IMR-90 (cell line): ENCODE measurements around the gene VCPKMT. TPM values are rescaled to one million over a fixed set of nuclear protein-coding genes. Genes with fewer than 3 reads are reported as not detected.
A peak's percentile ranks its signal among the peaks of the same experiment; 100 is the strongest.

Experiments
- ATAC-seq: fragments of 200-7000 bp; cut with Tn5 transposase; 2 replicates; pipeline ENCODE4 v1.9.1; 2020; ENCODE audit warnings: low read depth, mild to moderate bottlenecking, moderate library complexity
- BruUV-seq: library from RNA; stranded (reverse); fragments of 400-500 nt; replicated peaks from 2 replicates; lab custom pipeline; 2021; lab: Mats Ljungman, UMichigan
- CTCF ChIA-PET: fragments of 300-600 bp; formaldehyde crosslinking; extraction: SDS; loops from one replicate; lab custom pipeline; 2021; ENCODE audit warnings: antibody characterized with exemption; lab: Yijun Ruan, JAX
- POLR2A ChIA-PET: fragments of 300-600 bp; sonication (Branson Sonifier 250); formaldehyde crosslinking; loops from one replicate; lab custom pipeline; 2022; ENCODE audit warnings: antibody characterized with exemption; ENCODE audit not compliant: unreplicated experiment; lab: Charles Lee
- DNase-seq: peaks from one replicate; pipeline ENCODE4 v3.0.0; 2013
- H2AFZ ChIP-seq: replicated peaks from 2 replicates; pipeline ENCODE3; 2013; ENCODE audit warnings: low read length, mild to moderate bottlenecking; ENCODE audit not compliant: poor library complexity
- H2AK5ac ChIP-seq: 2 replicates; pipeline ENCODE4 v1.6.1; 2013; ENCODE audit warnings: low read depth, low read length, inconsistent platforms
- H2AK9ac ChIP-seq: replicated peaks from 2 replicates; pipeline ENCODE3; 2013; ENCODE audit warnings: mild to moderate bottlenecking, low read depth, low read length, moderate library complexity; ENCODE audit not compliant: poor library complexity
- H2BK120ac ChIP-seq: 2 replicates; pipeline ENCODE4 v1.6.1; 2013; ENCODE audit warnings: low read depth, low read length, inconsistent platforms
- H2BK15ac ChIP-seq: 3 replicates; pipeline ENCODE4 v1.6.1; 2013; ENCODE audit warnings: low read depth, low read length, inconsistent platforms
- H2BK20ac ChIP-seq: 2 replicates; pipeline ENCODE4 v1.6.1; 2013; ENCODE audit warnings: low read depth, mild to moderate bottlenecking, inconsistent platforms, low read length, moderate library complexity
- H2BK5ac ChIP-seq: 2 replicates; pipeline ENCODE4 v1.6.1; 2013; ENCODE audit warnings: mild to moderate bottlenecking, low read depth, low read length, inconsistent platforms; ENCODE audit not compliant: poor library complexity, severe bottlenecking
- H3K14ac ChIP-seq: replicated peaks from 2 replicates; pipeline ENCODE4 v1.6.1; 2013; ENCODE audit warnings: low read depth, low read length, inconsistent platforms
- H3K18ac ChIP-seq: 2 replicates; pipeline ENCODE4 v1.6.1; 2013; ENCODE audit warnings: low read depth, low read length, control low read depth
- H3K23ac ChIP-seq: 2 replicates; pipeline ENCODE4 v1.6.1; 2013; ENCODE audit warnings: low read depth, low read length, inconsistent platforms
- H3K27ac ChIP-seq: 2 replicates; pipeline ENCODE4 v1.5.1; 2013; ENCODE audit warnings: mild to moderate bottlenecking, control low read depth, low read length; ENCODE audit not compliant: insufficient read depth
- H3K27me3 ChIP-seq: 2 replicates; pipeline ENCODE4 v1.6.1; 2013; ENCODE audit warnings: low read length; ENCODE audit not compliant: control insufficient read depth, insufficient read depth
- H3K36me3 ChIP-seq: 2 replicates; pipeline ENCODE4 v1.6.1; 2013; ENCODE audit warnings: low read length, mixed read lengths; ENCODE audit not compliant: control insufficient read depth, insufficient read depth
- H3K4ac ChIP-seq: 2 replicates; pipeline ENCODE4 v1.6.1; 2013; ENCODE audit warnings: low read depth, low read length, inconsistent platforms
- H3K4me1 ChIP-seq: 2 replicates; pipeline ENCODE4 v1.6.1; 2013; ENCODE audit warnings: low read length, mixed read lengths; ENCODE audit not compliant: control insufficient read depth, insufficient read depth
- H3K4me2 ChIP-seq: 2 replicates; pipeline ENCODE4 v1.6.1; 2013; ENCODE audit warnings: low read depth, mild to moderate bottlenecking, control low read depth, low read length, moderate library complexity
- H3K4me3 ChIP-seq: 2 replicates; pipeline ENCODE4 v1.5.1; 2013; ENCODE audit warnings: low read depth, mild to moderate bottlenecking, control low read depth, low read length, moderate library complexity; ENCODE audit not compliant: insufficient read depth
- H3K56ac ChIP-seq: 2 replicates; pipeline ENCODE4 v1.6.1; 2013; ENCODE audit warnings: low read length, inconsistent platforms; ENCODE audit not compliant: insufficient read depth; ENCODE audit errors: extremely low read depth
- H3K79me1 ChIP-seq, 2 experiments: 2 replicates each; pipeline ENCODE4 v1.6.1; 2013; ENCODE audit warnings: low read length in 2 of 2, inconsistent platforms in 1 of 2, low read depth in 1 of 2
- H3K9ac ChIP-seq: 2 replicates; pipeline ENCODE4 v1.6.1; 2013; ENCODE audit warnings: low read depth, low read length, control low read depth
- H3K9me1 ChIP-seq: 2 replicates; pipeline ENCODE4 v1.6.1; 2013; ENCODE audit warnings: low read length, inconsistent platforms; ENCODE audit not compliant: insufficient read depth
- H3K9me3 ChIP-seq: 2 replicates; pipeline ENCODE4 v1.6.1; 2013; ENCODE audit warnings: low read length; ENCODE audit not compliant: control insufficient read depth, insufficient read depth
- H4K20me1 ChIP-seq: 2 replicates; pipeline ENCODE4 v1.6.1; 2013; ENCODE audit warnings: low read length, inconsistent platforms; ENCODE audit not compliant: insufficient read depth
- H4K5ac ChIP-seq: 2 replicates; pipeline ENCODE4 v1.6.1; 2013; ENCODE audit warnings: mild to moderate bottlenecking, low read depth, low read length, control low read depth
- H4K8ac ChIP-seq, 2 experiments: 2 replicates each; pipeline ENCODE4 v1.6.1; 2013; ENCODE audit warnings: low read depth in 2 of 2, low read length in 2 of 2, control low read depth in 1 of 2, inconsistent platforms in 1 of 2
- H4K91ac ChIP-seq: 2 replicates; pipeline ENCODE4 v1.6.1; 2013; ENCODE audit warnings: low read depth, low read length, inconsistent platforms; ENCODE audit not compliant: insufficient read depth
- MAFK ChIP-seq: IDR thresholded peaks from 2 replicates; pipeline ENCODE4 v1.6.1; 2012; ENCODE audit warnings: low read depth, low read length, improper control_type of control experiment
- MAZ ChIP-seq: IDR thresholded peaks from 2 replicates; pipeline ENCODE4 v1.6.1; 2012; ENCODE audit warnings: low read depth, mild to moderate bottlenecking, low read length, improper control_type of control experiment, moderate library complexity, borderline replicate concordance
- RFX5 ChIP-seq: IDR thresholded peaks from 2 replicates; pipeline ENCODE4 v1.8.0; 2012; ENCODE audit warnings: low read depth, mild to moderate bottlenecking, low read length, moderate library complexity
- USF2 ChIP-seq: fragments of 150-350 bp; IDR thresholded peaks from 2 replicates; pipeline ENCODE4 v1.6.1; 2017; ENCODE audit warnings: mild to moderate bottlenecking, antibody characterized with exemption, low read length, low read depth
- WGBS, 2 experiments: methylation state at CpG; one replicate each; pipeline versions ENCODE4 v1.1.5 to v1.1.7; 2013; ENCODE audit warnings: missing lambda C conversion rate in 2 of 2; ENCODE audit not compliant: insufficient read length in 1 of 2; ENCODE audit errors: extremely low coverage in 2 of 2; 5-methylcytosine and 5-hydroxymethylcytosine counted together
- dilution Hi-C: fragments of 300-500 bp; cut with HindIII; formaldehyde crosslinking; loops from one replicate; pipeline ENCODE4 v1.14.3; 2018; ENCODE audit warnings: low sequenced_read_pairs; ENCODE audit not compliant: unreplicated experiment
- in situ Hi-C: fragments of 300-500 bp; cut with MboI; formaldehyde crosslinking; loops from 3 replicates; pipeline ENCODE4 v1.14.3; 2019; ENCODE audit warnings: low sequenced_read_pairs, inconsistent platforms, mixed read lengths
- intact Hi-C: fragments of 100-400 bp; cut with micrococcal nuclease; formaldehyde crosslinking; loops from 2 replicates; pipeline ENCODE4 v1.10.0; 2022
- polyA plus RNA-seq, 3 experiments: library from polyadenylated mRNA; depleted of rRNA; stranded (reverse); fragments of >200 nt; gene quantifications; 2 replicates each; pipeline ENCODE4 v1.2.3, GENCODE V29; 2012; ENCODE audit warnings: low replicate concordance in 1 of 3
- total RNA-seq: library from RNA; depleted of rRNA; stranded (reverse); fragments of >200 nt; gene quantifications from 2 replicates; pipeline ENCODE4 v1.2.3, GENCODE V29; 2012

VCPKMT gene
- total and polyA plus RNA-seq, 2 of the 4 experiments (the other 2 are of a cell fraction), result 2.5 to 4.7 TPM

GRCh38 chr14:50067723-50068495 is 48.5 kb downstream of the VCPKMT start:
- Histone ChIP-seq H2BK5ac (no peak overlapping the region), H2AK9ac (no peak overlapping the region), H3K9ac (no peak overlapping the region), H3K4me1 (peaks cover 5% of the 10 kb centered on the region), H3K14ac (no peak overlapping the region), H4K91ac (no peak overlapping the region; the same call in 1 of the 2 replicates), H2BK20ac (0 out of 2 replicates have a peak overlapping the region, but pooled peaks have one; percentile 18), H3K9me1 (peaks cover 13% of the 10 kb centered on the region; the same call in 1 of the 2 replicates), H2AK5ac (peak overlapping the region; percentile 72), H3K27ac (no peak overlapping the region), H3K36me3 (no peaks in the 10 kb centered on the region), H3K9me3 (no peaks in the 10 kb centered on the region), H2AFZ (peak overlapping the region; percentile 17), H3K27me3 (no peaks in the 10 kb centered on the region), H3K4ac (peak overlapping the region; percentile 12), H3K56ac (no peak overlapping the region), H3K79me1 (0 out of 4 replicates have a peak, but pooled peaks cover 0 to 2% of the 10 kb centered on the region in 2 experiments), H3K4me3 (no peak overlapping the region), H3K18ac (no peak overlapping the region), H4K5ac (no peak overlapping the region), H4K20me1 (no peaks in the 10 kb centered on the region), H4K8ac (peak overlapping the region in 1 of 2 experiments; percentile 16; a peak in 2 of 4 replicates), H2BK15ac (peak overlapping the region; percentile 62; the same call in 2 of the 3 replicates), H2BK120ac (no peak overlapping the region), H3K23ac (no peak overlapping the region), H3K4me2 (no peak overlapping the region)
- in situ Hi-C loops (no loop called here), intact Hi-C loops (no loop called here), dilution Hi-C loops (no loop called here)
- CTCF ChIA-PET, result no interaction called here
- TF ChIP-seq MAZ (0 out of 2 replicates have a peak, but pooled peaks have one; percentile 12), USF2 (no peak), MAFK (no peak), RFX5 (no peak)
- ATAC-seq (peak; percentile 73), DNase-seq (peak; percentile 81)
- no TSS peak for BruUV-seq
- WGBS, 2 experiments, result no CpG with 5 or more reads among the region's 8 CpGs
- POLR2A ChIA-PET, result interaction anchor here (1.0 kb wide), 2 partner anchors 69 to 205 kb away, joined by 3 to 4 read pairs; no protein-coding TSS in a partner anchor
